Epithelial cell of proximal tubule (primary cell): Measurements from ENCODE around the gene PTPRT. TPM values are rescaled to one million over a fixed set of nuclear protein-coding genes. Genes with fewer than 3 reads are reported as not detected.
"Not testable (repeated sequence)": the region's sequence is repeated elsewhere in the genome, so short reads cannot be mapped to it uniquely, and the experiment has no call there.

Experiments used
- DNase-seq: peaks from one replicate; pipeline ENCODE4 v3.0.0-alpha.2; 2011; ENCODE audit warnings: low read depth
- H3K4me3 ChIP-seq: 2 replicates; pipeline ENCODE4 v1.5.1; 2011; ENCODE audit warnings: low read depth, mild to moderate bottlenecking, low read length
- total RNA-seq: library from RNA; depleted of rRNA; stranded (reverse); fragments of >200 nt; gene quantifications from 2 replicates; pipeline ENCODE4 v1.2.3, GENCODE V29; 2015
- TF ChIP-seq, protein P1 (sequence below): conservative IDR thresholded peaks from 2 replicates; pipeline ENCODE4 v1.5.1; 2012; ENCODE audit warnings: low read depth, mild to moderate bottlenecking, low read length

Gene PTPRT
- total RNA-seq, 1 donor from 2014 or later: not detected

DNA sequence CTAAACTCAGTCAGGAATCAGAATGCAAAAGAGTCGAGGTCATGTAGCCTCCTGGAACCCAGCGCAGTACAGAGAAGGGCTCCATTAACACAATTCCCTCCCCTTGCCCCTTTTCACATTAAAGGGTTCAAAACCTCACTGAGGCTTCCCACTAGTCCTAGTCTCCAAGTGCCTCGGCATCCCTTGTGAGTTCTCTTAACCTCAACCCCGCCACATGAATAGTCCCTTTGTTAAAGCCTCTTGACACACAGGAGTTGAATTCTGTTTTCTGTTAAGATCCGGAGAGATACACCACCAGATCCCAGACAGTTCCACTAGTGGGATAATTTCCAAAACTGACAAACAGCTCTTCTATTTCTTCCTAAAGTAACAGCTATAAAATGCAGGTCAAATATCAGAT is 17.8 kb downstream of the PTPRT start:
- no peak overlapping the region for H3K4me3 ChIP-seq
- no peak for DNase-seq
- TF ChIP-seq, protein P1, sequence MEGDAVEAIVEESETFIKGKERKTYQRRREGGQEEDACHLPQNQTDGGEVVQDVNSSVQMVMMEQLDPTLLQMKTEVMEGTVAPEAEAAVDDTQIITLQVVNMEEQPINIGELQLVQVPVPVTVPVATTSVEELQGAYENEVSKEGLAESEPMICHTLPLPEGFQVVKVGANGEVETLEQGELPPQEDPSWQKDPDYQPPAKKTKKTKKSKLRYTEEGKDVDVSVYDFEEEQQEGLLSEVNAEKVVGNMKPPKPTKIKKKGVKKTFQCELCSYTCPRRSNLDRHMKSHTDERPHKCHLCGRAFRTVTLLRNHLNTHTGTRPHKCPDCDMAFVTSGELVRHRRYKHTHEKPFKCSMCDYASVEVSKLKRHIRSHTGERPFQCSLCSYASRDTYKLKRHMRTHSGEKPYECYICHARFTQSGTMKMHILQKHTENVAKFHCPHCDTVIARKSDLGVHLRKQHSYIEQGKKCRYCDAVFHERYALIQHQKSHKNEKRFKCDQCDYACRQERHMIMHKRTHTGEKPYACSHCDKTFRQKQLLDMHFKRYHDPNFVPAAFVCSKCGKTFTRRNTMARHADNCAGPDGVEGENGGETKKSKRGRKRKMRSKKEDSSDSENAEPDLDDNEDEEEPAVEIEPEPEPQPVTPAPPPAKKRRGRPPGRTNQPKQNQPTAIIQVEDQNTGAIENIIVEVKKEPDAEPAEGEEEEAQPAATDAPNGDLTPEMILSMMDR: no peak

DNA sequence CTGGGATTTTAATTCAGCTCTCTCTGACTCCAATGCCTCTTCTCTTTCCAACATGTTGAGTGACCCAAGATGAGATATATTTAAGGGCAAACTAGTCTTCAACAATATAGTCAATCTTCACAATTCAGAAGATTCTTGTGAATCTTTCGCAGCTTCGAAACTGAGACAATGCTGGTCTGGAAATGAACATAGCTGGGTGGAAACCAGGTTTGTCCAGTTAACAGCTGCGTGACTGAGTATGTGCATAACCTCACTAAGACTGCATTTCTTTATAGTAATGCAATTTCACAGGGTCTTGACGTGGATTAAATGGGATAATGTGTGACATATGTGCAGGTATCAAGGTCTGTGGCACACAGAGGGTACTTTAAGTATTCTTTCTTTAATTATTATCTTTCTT is 18.9 kb downstream of the PTPRT start:
- no peak overlapping the region for H3K4me3 ChIP-seq
- no peak for DNase-seq
- TF ChIP-seq, protein P1: no peak

DNA sequence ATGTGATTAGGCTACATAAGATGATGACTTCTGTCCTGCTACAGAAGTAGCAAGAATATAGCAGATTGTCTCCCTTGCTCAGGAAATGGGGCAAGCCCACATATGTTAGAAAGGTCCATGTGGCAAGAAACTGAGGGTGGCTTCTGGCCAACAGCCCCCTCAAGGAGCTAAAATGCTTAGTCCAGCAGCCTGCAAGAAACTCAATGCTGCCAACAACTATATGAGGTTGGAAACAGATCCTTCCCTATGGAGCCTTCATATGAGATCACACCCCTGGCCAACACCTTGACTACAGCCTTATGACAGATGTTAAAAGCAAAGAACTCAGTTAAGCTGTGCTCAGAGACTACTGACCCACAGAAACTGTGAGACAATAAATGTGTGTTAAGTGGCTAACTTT is 22.1 kb downstream of the PTPRT start:
- TF ChIP-seq, protein P1: no peak
- H3K4me3 ChIP-seq: no peak overlapping the region
- no peak for DNase-seq

DNA sequence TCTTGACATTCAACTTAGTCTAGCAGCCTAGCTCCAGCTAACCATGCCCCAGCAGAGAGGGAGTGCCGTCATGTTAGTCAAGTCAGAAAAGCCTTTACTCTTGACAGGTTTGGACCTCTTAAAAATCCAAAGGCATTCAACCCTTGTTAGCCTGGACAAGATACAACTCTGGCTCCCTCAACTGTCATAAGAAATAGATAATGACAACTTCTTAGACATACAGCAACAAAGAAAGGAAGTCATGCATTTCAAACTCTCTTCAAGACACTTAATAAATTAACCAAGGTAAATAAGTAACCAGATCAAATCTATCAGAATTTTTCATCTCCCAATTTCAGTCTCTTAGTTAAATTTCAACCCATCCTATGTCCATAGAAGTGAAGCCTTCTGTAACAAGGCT is 22.7 kb downstream of the PTPRT start:
- H3K4me3 ChIP-seq: no peak overlapping the region
- DNase-seq: no peak
- TF ChIP-seq, protein P1: no peak

DNA sequence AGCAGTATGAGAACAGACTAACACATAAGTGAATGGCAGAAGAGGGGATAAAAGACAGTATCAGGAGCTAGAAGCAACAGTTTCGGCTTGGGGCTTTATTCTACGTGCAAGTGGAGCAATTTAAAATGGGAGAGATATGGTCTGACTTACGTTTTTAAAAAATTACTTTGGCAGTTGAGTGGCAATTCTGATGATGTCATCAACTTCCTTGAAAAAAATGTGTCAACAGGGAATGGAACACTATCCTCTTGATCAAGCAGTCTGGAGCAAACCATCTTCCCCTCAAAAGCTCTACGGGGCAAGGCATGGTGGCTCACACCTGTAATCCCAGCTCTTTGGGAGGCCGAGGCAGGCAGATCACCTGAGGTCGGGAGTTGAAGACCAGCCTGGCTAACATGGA is 24.1 kb downstream of the PTPRT start:
- no peak overlapping the region for H3K4me3 ChIP-seq
- TF ChIP-seq, protein P1: no peak
- no peak for DNase-seq

DNA sequence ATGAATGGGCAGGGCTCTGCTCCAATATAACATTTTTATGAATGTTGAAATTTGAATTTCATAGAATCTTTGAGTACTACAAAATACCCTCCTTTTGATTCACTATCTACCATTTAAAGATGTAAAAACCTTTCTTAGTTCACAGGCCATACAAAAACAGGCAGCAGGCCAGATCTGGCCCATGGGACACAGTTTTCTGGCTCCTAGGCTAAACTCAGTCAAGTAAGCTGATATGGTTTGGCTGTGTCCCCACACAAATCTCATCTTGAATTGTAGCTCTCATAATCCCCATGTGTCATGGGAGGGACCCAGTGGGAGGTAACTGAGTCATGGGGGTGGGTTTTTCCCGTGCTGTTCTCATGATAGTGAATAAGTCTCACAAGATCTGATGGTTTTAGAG is 25.0 kb downstream of the PTPRT start:
- not testable (repeated sequence) for H3K4me3 ChIP-seq, DNase-seq

DNA sequence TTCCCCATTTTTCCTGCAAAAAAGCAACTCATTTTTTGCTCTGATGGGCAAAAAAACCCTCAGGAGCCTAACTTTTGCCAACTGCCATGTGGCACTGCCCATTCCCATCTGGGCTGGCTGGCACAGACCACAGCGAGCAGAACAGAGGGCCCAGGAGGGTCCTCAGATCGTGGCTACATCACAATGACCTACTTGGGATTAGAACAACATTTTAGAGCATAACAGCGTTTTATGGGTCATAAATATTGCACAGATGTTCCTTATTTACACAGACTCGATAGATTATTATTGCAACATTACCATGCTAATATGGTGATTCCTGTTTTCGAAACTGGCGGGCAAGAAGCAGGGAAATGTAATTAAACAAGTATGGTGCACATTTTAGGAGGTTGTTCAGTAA is 28.0 kb downstream of the PTPRT start:
- TF ChIP-seq, protein P1: no peak
- no peak for DNase-seq
- H3K4me3 ChIP-seq: no peak overlapping the region

DNA sequence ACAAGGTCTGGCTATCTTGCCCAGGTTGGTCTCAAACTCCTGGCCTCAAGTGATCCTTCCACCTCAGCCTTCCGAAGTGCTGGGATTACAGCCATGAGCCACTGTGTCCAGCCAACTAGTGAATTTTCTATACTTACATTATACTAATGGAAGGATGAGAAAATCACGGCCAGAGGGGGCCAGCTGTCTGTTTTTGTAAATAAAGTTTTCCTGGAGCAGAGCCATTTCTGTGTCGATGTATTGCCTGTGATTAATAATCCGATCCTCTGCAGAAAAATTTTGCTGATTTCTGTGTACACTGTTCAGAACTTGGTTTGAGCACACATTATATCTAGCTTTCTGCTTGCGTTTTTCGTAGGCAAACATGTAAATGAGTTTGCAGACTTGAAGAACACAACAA is 28.8 kb downstream of the PTPRT start:
- H3K4me3 ChIP-seq: no peak overlapping the region
- DNase-seq: no peak
- TF ChIP-seq, protein P1: no peak
